HG03095 (cell line): ENCODE data around the gene CRYGC.

Experiments
- ATAC-seq: cut with Tn5 transposase; IDR thresholded peaks from one replicate; pipeline ENCODE4 v1.9.1; 2021; ENCODE audit warnings: moderate library complexity; ENCODE audit not compliant: unreplicated experiment

CRYGC gene

DNA sequence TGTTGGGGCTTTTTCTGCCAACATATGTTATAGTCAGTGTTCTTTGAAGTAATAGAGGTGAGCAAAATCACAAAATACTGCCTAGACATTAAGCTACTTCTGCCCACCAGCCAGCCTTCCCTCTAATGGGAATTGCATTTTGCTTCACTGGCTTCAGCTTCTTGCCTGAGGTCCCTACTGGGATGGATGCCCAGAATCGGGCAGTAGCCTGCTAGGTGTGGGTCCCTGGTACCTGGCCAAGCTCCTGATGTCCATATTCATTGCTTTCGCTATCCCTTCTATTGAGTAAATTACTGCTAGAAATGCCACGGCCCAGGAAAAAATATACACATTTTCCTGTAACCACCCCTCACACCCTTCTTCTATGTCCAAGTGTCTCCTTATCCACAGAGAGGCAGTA, 32.3 kb downstream of the CRYGC start:
- no peak for ATAC-seq

DNA sequence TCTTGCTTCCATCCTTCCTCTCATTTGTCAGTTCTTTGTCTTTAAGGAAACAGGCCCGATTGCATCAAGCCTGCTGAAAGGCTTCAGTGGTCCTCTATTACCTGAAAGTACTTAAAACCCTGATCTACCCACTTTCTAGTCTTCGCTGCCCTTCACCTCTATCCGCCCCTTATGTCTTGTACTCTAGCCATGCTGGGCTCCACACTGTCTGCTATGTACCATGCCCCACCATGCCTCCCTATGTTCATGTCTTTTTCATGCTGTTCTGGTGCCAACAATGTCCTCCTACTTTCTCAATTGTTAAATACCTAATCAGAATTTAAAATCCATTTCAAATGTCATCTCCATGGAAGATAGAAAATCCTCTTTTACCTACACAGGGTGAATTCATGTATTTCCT, 33.5 kb downstream of the CRYGC start:
- no peak for ATAC-seq

DNA sequence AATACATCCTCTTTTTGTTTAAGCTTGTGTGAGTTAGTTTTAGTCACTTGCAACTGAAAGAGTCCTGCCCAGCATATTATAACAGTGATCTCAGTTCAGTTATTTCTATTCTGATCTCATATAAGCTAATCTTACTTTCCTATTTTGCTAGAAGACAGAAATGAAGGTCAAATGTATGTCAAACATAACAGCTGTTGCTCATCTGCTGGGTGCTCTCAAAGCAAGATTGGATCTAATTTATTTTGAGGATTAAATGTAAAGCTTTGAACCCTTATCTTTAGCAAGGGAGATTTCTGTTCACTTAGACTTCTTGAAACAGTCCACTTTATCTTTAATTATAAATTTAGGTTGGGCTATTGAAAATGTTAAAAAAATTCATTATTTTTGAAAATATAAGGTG, 36.5 kb downstream of the CRYGC start:
- no peak for ATAC-seq

DNA sequence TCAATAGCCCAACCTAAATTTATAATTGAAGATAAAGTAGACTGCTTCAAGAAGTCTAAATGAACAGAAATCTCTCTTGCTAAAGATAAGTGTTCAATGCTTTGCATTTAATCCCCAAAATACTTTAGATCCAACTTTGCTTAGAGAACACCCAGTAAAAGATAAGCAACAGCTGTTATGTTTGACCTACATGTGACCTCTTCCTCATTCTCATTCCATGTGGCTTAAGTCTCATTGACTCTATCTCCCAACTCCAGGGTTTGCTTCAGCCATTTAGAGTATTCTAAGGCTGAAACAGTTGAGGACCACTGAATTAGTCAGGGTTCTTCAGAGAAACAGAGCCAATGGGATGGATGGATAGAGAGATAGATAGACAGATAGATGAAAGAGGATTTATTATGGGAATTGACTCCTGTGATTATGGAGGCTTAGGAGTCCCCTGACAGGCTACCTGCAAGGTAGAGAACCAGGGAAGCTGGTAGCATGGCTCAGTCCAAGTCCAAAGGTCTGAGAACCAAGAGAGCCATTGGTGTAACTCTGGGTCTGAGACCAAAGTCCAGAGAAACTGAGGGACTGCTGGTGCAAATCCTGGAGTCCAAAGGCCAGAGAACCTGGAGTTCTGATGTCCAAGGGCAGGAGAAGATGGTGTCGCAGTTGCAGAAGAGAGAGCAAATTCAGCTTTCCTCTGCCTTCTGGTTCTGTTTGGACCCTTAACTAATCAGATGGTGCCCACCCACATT, 37.4 kb downstream of the CRYGC start:
- no peak for ATAC-seq

DNA sequence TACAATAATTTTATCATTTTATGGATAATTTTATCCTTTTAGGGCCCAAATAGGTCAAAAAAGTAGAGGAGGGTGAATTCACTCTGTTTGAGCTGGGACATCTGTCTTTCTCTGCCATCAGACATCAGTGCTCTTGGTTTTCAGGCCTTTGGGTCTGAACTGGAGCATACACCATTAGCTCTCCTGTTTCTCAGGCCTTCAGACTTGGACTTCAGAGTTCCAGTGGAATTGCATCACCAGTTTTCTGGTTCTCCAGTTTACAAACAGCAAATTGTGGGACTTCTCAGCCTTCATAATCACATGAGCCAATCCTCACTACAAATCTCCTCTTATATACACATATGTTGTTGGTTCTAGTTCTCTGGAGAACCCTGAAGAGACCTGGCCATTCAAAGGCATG, 39.2 kb downstream of the CRYGC start:
- no peak for ATAC-seq

DNA sequence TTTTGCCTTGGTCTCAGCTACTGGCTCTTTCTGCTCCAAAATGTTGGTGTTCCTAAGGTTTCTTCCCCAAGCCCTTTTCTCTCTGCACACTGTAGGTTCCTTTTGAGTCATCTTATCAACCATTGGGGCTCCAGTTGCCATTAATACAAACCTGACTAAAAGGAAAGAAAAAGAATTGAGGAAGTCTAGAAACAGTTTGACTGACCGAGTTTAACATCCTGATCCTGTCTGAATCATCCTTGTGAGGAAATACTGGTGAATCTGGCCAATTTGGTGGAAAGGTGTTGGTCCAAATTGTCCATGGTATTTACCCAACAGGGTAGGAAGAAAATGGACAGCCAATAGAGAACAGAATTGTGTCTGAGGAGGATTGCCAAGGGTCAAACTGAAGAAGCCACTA, 43.6 kb downstream of the CRYGC start:
- no peak for ATAC-seq

DNA sequence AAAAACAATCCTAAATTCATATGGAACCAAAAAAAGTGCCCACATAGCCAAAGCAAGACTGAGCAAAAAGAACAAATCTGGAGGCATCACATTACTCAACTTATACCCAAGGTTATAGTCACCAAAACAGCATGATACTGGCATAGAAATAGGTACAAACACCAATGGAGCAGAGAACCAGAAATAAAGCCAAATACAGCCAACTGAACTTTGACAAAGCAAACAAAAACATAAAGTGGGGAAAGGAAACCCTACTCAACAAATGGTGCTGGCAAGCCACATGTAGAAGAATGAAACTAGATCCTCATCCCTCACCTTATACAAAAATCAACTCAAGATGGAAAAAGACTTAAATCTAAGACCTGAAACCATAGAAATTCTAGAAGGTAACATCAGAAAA, 45.8 kb downstream of the CRYGC start:
- no peak for ATAC-seq
